Suprapubic skin (tissue), 4 donors: ENCODE measurements around the gene UNC13D. TPM values are rescaled to one million over a fixed set of nuclear protein-coding genes. Genes with fewer than 3 reads are reported as not detected.

Source experiments
- DNase-seq, 2 donors: peaks; one replicate each; pipeline ENCODE4 v3.0.0-alpha.2; 2019; ENCODE audit warnings: low spot score in 2 of 2
- H3K27ac ChIP-seq: fragments of 200-600 bp; sonication (generic); one replicate; pipeline ENCODE4 v1.5.1; 2019
- H3K27me3 ChIP-seq: fragments of 200-600 bp; sonication (generic); one replicate; pipeline ENCODE4 v1.5.1; 2019
- H3K36me3 ChIP-seq: fragments of 200-600 bp; sonication (generic); one replicate; pipeline ENCODE4 v1.5.1; 2019
- H3K4me1 ChIP-seq: fragments of 200-600 bp; sonication (generic); one replicate; pipeline ENCODE4 v1.5.1; 2019
- H3K4me3 ChIP-seq: fragments of 200-600 bp; sonication (generic); one replicate; pipeline ENCODE4 v1.5.1; 2019; ENCODE audit warnings: mild to moderate bottlenecking
- H3K9me3 ChIP-seq: fragments of 200-600 bp; sonication (generic); one replicate; pipeline ENCODE4 v1.5.1; 2019
- CTCF ChIP-seq, 2 donors: fragments of 200-600 bp in 1 of 2; fragments of 450-650 bp in 1 of 2; sonication (generic) in 1 of 2; IDR thresholded peaks; one replicate each; pipeline ENCODE4 v1.5.1; 2016 to 2019; ENCODE audit warnings: antibody characterized with exemption in 2 of 2, mild to moderate bottlenecking in 1 of 2, moderate library complexity in 1 of 2
- EP300 ChIP-seq: sonication (generic); formaldehyde crosslinking; IDR thresholded peaks from one replicate; pipeline ENCODE4 v1.6.1; 2017; ENCODE audit warnings: antibody characterized with exemption
- POLR2A ChIP-seq, 2 donors: fragments of 450-650 bp; IDR thresholded peaks; one replicate each; pipeline ENCODE4 v1.6.1; 2017; ENCODE audit warnings: antibody characterized with exemption in 2 of 2, mild to moderate bottlenecking in 2 of 2, moderate library complexity in 2 of 2
- POLR2AphosphoS5 ChIP-seq, 3 donors: sonication (generic); formaldehyde crosslinking; IDR thresholded peaks; one replicate each; pipeline ENCODE4 v1.6.1; 2017; ENCODE audit warnings: antibody characterized with exemption in 3 of 3
- WGBS: methylation state at CpG from one replicate; pipeline ENCODE4 v1.1.5; 2018; 5-methylcytosine and 5-hydroxymethylcytosine counted together
- total RNA-seq, 4 donors: library from RNA; depleted of rRNA; stranded (reverse); fragments of >200 nt; gene quantifications; one replicate each; pipeline ENCODE4 v1.1.0, GENCODE V29; 2016

The UNC13D gene
- total RNA-seq, 4 donors from 2014 or later, result 5.2 to 21.0 (median 7.2) TPM

GRCh38 chr17:75816693-75817092, 27.5 kb downstream of the UNC13D start:
- peak in 1 of 2 donors; percentile 60 for DNase-seq
- Histone ChIP-seq H3K4me3 (no peak overlapping the region), H3K27me3 (no peaks in the 10 kb centered on the region), H3K9me3 (no peaks in the 10 kb centered on the region), H3K27ac (no peak overlapping the region), H3K4me1 (peaks cover 21% of the 10 kb centered on the region), H3K36me3 (peaks cover 85% of the 10 kb centered on the region)
- TF ChIP-seq CTCF (IDR thresholded peaks at IDR 0.05), result no peak
- no peak for TF ChIP-seq EP300
- TF ChIP-seq POLR2A (IDR thresholded peaks at IDR 0.05), result no peak
- TF ChIP-seq POLR2AphosphoS5 (IDR thresholded peaks at IDR 0.05), result no peak
- no CpG with 5 or more reads among the region's 9 CpGs for WGBS

DNA sequence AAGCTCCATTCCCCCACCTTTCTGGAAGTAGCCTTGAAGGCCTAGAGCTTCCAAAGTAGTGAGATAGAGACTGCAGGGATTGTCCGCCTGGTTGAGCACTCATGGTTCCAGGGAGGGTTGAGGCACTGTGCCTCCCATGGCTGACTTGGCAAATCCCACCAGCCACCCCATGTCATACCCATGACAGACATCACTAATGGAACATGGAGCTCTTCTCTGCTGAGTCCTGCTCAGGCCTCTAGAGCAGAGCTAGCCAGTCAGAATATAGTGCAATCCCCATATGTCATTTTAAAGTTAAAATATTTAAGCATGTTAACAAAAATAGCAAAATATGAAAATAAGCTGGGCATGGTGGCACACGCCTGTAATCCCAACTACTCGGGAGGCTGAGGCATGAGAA, 28.8 kb downstream of the UNC13D start:
- DNase-seq, result no peak
- no peaks in the 10 kb centered on the region for H3K27me3 ChIP-seq
- H3K9me3 ChIP-seq, result no peaks in the 10 kb centered on the region
- 86% methylated on average over 3 of the region's 3 CpGs for WGBS
- no peak overlapping the region for H3K27ac ChIP-seq
- TF ChIP-seq POLR2AphosphoS5 (IDR thresholded peaks at IDR 0.05) (no peak), EP300 (no peak), CTCF (IDR thresholded peaks at IDR 0.05) (no peak), POLR2A (IDR thresholded peaks at IDR 0.05) (no peak)
- H3K36me3 ChIP-seq, result peaks cover 73% of the 10 kb centered on the region
- H3K4me3 ChIP-seq, result no peak overlapping the region
- H3K4me1 ChIP-seq, result peaks cover 32% of the 10 kb centered on the region

DNA sequence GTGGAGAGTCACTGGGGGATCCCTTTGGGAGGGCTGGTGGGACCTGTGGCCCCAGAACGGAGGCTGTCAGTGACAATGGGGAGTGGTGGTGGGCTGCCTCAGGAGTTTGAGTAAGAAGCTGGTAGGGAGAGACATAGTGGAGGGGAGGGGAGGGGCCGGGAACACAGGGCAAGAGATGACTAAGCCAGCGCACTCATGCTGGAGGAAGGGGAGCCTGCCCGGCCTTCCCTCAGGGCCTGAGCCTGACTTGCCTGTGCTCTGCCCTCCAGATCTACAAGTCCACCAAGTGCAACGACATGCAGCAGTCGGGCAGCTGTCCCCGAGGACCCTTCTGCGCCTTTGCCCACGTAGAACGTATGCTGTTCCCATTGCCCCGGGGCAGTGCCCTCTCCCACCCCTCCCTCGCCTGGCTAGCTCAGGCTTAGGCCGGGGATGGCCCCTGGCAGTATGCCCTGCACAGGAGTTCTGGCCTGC, 29.3 kb downstream of the UNC13D start:
- Histone ChIP-seq H3K27me3 (no peaks in the 10 kb centered on the region), H3K9me3 (no peaks in the 10 kb centered on the region), H3K4me3 (no peak overlapping the region), H3K27ac (no peak overlapping the region), H3K36me3 (peaks cover 71% of the 10 kb centered on the region), H3K4me1 (peaks cover 36% of the 10 kb centered on the region)
- DNase-seq, result peak in 1 of 2 donors; percentile 65
- TF ChIP-seq POLR2AphosphoS5 (IDR thresholded peaks at IDR 0.05), result no peak
- WGBS, result 60% methylated on average over 13 of the region's 13 CpGs

- H3K36me3 ChIP-seq, result peaks cover 63% of the 10 kb centered on the region
- H3K9me3 ChIP-seq, result no peaks in the 10 kb centered on the region
- no peak for DNase-seq
- H3K27me3 ChIP-seq, result no peaks in the 10 kb centered on the region
- 98% methylated on average over 6 of the region's 6 CpGs for WGBS
- no peak for TF ChIP-seq EP300
- no peak overlapping the region for H3K27ac ChIP-seq
- H3K4me1 ChIP-seq, result peaks cover 46% of the 10 kb centered on the region
- H3K4me3 ChIP-seq, result no peak overlapping the region
Measured at GRCh38 chr17:75814021-75814395, 30.2 kb downstream of the UNC13D start.

- no peak for TF ChIP-seq POLR2AphosphoS5 (IDR thresholded peaks at IDR 0.05)
- WGBS, result 84% methylated on average over 20 of the region's 24 CpGs
- H3K27me3 ChIP-seq, result no peaks in the 10 kb centered on the region
- H3K9me3 ChIP-seq, result no peaks in the 10 kb centered on the region
- no peak overlapping the region for H3K27ac ChIP-seq
- H3K4me1 ChIP-seq, result peaks cover 52% of the 10 kb centered on the region
- DNase-seq, result peak in 1 of 2 donors; percentile 61
- H3K36me3 ChIP-seq, result peaks cover 56% of the 10 kb centered on the region
- H3K4me3 ChIP-seq, result no peak overlapping the region
Measured at GRCh38 chr17:75813081-75814020, 30.9 kb downstream of the UNC13D start.

DNA sequence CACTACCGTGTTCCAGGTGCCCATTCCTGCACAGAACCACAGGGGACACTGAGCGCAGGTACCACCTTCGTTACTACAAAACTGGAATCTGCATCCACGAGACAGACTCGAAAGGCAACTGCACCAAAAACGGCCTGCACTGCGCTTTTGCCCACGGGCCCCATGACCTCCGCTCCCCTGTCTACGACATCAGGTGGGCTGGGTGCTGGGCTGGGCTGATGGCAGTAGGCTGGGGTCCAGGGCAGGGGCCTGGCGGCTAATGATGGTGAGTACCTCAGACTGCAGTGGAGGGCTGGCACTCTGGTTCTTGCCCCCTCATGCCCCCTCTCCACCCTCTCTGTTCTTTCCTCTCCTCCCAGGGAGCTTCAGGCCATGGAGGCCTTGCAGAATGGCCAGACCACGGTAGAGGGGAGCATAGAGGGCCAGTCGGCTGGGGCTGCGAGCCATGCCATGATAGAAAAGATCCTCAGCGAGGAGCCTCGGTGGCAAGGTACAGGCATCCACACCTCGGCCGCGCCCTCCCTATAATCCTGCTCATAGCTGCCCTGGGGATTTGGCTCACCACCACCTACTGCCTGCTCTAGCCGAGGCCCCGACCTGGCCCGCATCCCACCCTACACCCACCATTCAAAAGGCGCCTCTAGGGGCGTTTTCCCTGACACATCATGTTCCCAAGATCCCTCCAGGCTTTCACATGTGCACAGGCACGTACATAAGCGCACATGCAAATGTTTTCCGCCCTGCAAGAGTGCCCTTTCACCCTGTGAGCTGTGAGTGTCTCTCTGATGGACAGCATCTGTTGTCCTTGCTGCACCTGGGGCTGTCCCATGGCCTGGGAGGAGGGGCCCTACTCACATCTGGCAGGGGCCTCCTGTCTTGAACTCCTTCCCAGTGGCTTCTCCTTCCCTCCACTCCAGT, 31.8 kb downstream of the UNC13D start:
- Histone ChIP-seq H3K27ac (no peak overlapping the region), H3K36me3 (peaks cover 46% of the 10 kb centered on the region), H3K9me3 (no peaks in the 10 kb centered on the region), H3K27me3 (no peaks in the 10 kb centered on the region), H3K4me1 (peaks cover 62% of the 10 kb centered on the region), H3K4me3 (no peak overlapping the region)
- WGBS, result 81% methylated on average over 20 of the region's 27 CpGs
- DNase-seq, result peak; percentile 65 to 72
- TF ChIP-seq EP300 (no peak), POLR2A (IDR thresholded peaks at IDR 0.05) (no peak), POLR2AphosphoS5 (IDR thresholded peaks at IDR 0.05) (no peak), CTCF (IDR thresholded peaks at IDR 0.05) (no peak)
